Measurements from ENCODE around the gene OR6V1.
"Not testable (repeated sequence)": the region's sequence is repeated elsewhere in the genome, so short reads cannot be mapped to it uniquely, and the experiment has no call there.

Gene OR6V1

DNA sequence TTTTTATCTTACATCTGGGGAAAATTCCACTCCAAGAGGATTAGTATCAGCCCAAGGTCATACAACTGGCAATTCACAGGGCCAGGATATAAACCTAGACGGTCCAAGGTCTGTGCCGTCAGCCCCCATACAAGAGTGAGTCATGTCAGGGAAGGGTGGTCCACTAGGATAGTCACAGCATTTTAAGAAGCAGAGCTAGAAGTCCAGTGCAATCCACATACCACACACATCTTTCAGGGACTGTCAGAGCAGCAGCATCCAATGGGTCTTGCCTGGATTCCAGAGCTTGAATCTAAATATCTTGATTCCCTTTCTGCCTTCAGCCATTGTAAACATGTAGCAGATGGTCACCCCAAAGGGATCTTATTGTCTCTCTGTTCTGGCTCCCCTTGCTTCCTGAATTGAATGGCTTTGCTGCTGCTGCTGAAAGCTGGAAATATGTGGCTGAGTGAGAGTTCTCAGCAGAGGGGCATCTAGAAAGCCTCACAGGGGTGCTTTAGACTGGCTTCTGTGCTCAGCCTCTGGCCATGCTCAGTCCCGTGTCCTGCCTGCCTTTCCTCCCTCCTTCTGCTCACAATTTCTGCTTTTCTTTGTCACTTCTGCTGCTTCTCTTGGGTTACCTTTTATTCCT, 9.9 kb upstream of the OR6V1 start:
- in situ Hi-C loops (cut with HindIII; ENCODE audit: low sequenced_read_pairs), result no loop called here

GRCh38 chr7:143042790-143043271, 9.3 kb upstream of the OR6V1 start:
- in situ Hi-C loops (cut with HindIII; ENCODE audit: low sequenced_read_pairs), result no loop called here

DNA sequence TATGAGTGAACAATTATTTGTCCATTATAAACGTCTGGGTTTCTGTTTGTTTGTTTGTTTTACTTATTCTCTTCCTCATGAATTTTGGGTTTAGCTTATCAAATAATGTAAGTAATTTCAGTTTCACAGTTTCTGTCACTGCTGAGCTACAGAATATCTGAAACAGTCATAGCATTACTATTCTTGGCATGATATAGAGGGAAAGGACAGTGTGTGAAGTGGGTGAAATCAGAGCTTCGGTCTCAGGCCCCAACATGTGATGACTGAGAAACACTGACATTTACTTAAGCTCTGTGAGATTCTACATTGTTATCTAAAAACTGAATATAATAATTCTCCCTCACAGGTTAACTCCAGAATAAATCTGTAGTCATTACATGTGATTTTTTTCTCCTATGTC, 8.8 kb upstream of the OR6V1 start:
- in situ Hi-C loops (cut with HindIII; ENCODE audit: low sequenced_read_pairs), result no loop called here

- in situ Hi-C loops (cut with HindIII; ENCODE audit: low sequenced_read_pairs), result no loop called here
These were observed 5.7 kb upstream of the OR6V1 start for GRCh38 chr7:143046426-143046851.

DNA sequence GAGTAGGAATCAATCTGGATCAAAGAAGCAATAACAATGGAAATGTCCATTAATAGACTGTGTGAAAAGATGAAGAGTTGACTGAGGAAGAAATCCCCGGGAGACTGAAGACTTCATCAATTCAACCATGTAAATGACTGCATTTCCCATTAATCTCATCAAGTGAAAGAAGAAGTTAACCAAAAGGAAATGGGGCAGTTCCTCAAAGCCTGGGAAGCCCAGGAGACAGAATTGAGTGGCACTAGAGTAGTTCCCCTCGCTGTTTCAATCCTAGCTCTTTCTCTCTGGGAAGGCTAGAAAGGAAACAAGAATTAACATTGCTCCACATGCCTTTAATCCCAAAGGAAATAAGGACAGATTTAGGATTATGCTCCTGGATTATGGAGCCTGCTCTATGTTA, 4.8 kb upstream of the OR6V1 start:
- in situ Hi-C loops (cut with HindIII; ENCODE audit: low sequenced_read_pairs), result no loop called here

DNA sequence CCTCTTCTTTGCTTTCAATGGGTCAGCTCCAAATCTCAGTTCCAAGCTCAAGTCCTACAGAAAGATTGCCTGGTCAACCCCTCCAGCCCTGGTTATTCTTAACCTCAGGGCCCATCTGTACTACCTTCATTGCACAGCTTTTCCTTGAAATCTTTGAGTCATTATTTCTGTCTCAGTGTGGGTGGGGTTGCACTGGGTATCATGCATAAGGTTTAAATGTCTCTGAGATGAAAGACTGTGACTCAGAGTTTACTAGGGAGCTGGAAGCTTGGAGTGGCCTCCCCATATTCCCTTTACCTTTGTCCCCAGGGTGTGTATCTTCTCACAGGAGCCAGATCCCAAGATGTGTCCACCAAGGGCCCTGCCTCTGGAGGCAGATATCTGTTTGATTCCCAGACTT, 3.3 kb upstream of the OR6V1 start:
- in situ Hi-C loops (cut with HindIII; ENCODE audit: low sequenced_read_pairs), result no loop called here

GRCh38 chr7:143049362-143049761, 2.8 kb upstream of the OR6V1 start:
- in situ Hi-C loops (cut with HindIII; ENCODE audit: low sequenced_read_pairs), result no loop called here

GRCh38 chr7:143050931-143051330, 1.2 kb upstream of the OR6V1 start:
- in situ Hi-C loops (cut with HindIII; ENCODE audit: low sequenced_read_pairs), result no loop called here

DNA sequence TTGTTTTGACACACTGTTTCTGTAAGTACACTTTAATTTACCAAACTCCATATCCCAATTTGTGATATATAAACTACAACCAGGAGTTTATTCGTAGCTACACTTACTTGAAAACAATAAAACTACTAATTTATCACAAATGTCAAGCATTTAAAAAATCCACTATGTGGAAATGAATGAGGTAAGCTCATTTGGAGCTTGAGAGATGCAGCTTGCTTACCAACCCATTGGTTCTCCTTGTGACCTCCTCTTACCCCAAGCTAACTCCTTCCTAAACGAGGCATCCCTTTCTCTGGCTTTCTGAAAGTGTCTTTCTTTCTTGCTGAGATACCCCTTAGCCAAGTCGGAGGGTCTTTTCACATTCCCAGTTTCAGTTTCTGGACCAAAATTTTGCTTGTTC, 2.5 kb downstream of the OR6V1 start:
- in situ Hi-C loops (cut with HindIII; ENCODE audit: low sequenced_read_pairs), result no loop called here

DNA sequence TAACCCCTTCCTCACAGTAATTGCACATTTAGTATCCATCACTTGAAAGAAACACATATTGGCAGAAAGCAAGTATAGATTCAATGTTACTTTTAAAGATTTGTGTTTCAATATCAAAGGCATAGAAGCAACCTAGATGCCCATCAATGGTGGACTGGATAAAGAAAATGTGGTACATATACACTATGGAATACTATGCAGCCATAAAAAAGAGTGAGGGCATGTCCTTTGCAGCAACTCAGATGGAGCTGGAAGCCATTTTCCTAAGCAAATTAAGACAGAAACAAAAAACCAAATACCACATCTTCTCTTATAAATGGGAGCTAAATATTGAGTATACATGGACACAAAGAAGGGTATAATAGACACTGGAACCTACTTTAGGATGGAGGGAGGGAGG, 3.6 kb downstream of the OR6V1 start:
- in situ Hi-C loops (cut with HindIII; ENCODE audit: low sequenced_read_pairs), result no loop called here

GRCh38 chr7:143063741-143064140, 11.6 kb downstream of the OR6V1 start:
- in situ Hi-C loops (cut with HindIII; ENCODE audit: low sequenced_read_pairs), result no loop called here

- in situ Hi-C loops (cut with HindIII; ENCODE audit: low sequenced_read_pairs), result no loop called here
These were observed 16.3 kb downstream of the OR6V1 start for GRCh38 chr7:143068446-143068845.

GRCh38 chr7:143069912-143070500, 17.9 kb downstream of the OR6V1 start:
- in situ Hi-C loops (cut with HindIII; ENCODE audit: low sequenced_read_pairs), result no loop called here

- in situ Hi-C loops (cut with HindIII; ENCODE audit: low sequenced_read_pairs), result no loop called here
These were observed 21.4 kb downstream of the OR6V1 start for GRCh38 chr7:143073556-143073955.

DNA sequence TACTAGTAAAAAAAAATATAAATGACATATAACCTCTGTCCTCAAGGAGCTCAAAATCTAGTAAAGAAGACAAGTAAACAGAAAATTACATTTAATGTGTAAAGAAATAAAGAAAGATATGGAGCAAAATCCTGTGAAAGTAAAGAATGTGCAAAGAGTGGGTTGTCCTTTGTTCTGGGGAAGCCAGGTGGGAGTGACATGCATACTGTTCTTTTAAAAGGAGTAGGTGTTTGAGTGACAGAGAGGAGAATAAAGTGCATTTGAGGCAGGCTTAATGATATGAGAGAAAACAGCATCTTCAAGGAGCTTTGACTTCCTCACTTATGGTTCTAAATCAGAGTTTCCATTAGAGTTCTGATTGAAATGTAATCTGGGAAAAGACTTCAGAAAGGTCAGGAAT, 22.0 kb downstream of the OR6V1 start:
- in situ Hi-C loops (cut with HindIII; ENCODE audit: low sequenced_read_pairs), result no loop called here

DNA sequence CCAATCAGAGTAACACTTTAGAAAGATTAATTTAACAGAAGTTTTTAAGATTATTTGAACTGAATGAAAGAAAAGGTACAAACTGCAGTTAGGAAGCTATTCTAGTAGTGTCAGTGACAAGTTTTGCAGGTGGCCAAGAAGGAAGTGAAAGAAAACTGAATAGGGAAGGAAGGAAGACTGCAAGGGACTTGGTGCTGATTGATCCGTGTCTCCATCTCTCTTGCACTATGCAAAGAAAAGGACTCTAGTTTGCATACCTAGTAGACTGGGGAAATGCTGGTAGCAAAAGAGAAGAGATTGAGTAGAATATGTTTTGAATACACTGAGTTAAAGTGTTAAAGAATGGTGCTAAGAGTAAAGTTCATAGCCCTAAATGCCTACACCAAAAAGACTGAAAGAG, 33.0 kb downstream of the OR6V1 start:
- in situ Hi-C loops (cut with HindIII; ENCODE audit: low sequenced_read_pairs), result no loop called here

GRCh38 chr7:143085610-143086009, 33.5 kb downstream of the OR6V1 start:
- in situ Hi-C loops (cut with HindIII; ENCODE audit: low sequenced_read_pairs), result not testable (repeated sequence)

DNA sequence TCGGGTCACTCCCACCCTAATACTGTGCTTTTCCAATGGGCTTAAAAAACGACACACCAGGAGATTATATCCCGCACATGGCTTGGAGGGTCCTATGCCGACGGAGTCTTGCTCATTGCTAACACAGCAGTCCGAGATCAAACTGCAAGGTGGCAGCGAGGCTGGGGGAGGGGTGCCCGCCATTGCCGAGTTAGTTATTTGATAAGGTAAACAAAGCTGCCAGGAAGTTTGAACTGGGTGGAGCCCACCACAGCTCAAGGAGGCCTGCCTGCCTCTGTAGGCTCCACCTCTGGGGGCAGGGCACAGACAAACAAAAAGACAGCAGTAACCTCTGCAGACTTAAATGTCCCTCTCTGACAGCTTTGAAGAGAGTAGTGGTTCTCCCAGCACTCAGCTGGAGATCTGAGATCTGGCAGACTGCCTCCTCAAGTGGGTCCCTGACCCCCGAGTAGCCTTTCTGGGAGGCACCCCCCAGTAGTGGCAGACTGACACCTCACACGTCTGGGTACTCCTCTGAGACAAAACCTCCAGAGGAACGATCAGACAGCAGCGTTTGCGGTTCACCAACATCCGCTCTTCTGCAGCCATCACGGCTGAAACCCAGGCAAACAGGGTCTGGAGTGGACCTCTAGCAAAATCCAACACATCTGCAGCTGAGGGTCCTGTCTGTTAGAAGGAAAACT, 36.5 kb downstream of the OR6V1 start:
- in situ Hi-C loops (cut with HindIII; ENCODE audit: low sequenced_read_pairs), result not testable (repeated sequence)

- in situ Hi-C loops (cut with HindIII; ENCODE audit: low sequenced_read_pairs), result no loop called here
These were observed 44.0 kb downstream of the OR6V1 start for GRCh38 chr7:143096146-143096545.

DNA sequence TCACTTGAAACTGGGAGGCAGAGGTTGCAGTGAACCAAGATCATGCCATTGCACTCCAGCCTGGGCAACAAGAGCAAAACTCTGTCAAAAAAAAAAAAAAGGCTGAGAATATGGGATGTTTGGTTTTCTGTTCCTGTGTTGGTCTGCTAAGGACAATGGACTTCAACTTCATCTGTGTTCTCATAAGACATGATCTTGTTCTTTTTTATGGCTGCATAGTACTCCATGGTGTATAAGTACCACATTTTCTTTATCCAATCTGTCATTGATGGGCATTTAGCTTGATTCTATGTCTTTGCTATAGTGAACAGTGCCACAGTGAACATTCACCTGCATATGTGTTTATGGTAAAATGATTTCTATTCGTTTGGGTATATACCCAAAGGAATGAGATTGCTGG, 47.4 kb downstream of the OR6V1 start:
- in situ Hi-C loops (cut with HindIII; ENCODE audit: low sequenced_read_pairs), result not testable (repeated sequence)

Data from endothelial cell of hepatic sinusoid (primary cell).